Activated CD8-positive, alpha-beta T cell treated with anti-CD3 and anti-CD28 coated beads for 36 hours (primary cell): ENCODE measurements around the gene RPL36. TPM values are rescaled to one million over a fixed set of nuclear protein-coding genes. Genes with fewer than 3 reads are reported as not detected.

Source experiments
- ATAC-seq: fragments of 200-7000 bp; cut with Tn5 transposase; one replicate; pipeline ENCODE4 v1.10.0; 2021; ENCODE audit warnings: mild to moderate bottlenecking, moderate library complexity
- CTCF ChIA-PET: fragments of 350-600 bp; sonication (Branson Sonifier 250); formaldehyde crosslinking; loops from one replicate; lab custom pipeline; 2021; ENCODE audit warnings: antibody characterized with exemption; lab: Charles Lee
- POLR2A ChIA-PET: fragments of 350-600 bp; sonication (Branson Sonifier 250); formaldehyde crosslinking; loops from one replicate; lab custom pipeline; 2021; ENCODE audit warnings: antibody characterized with exemption; lab: Charles Lee
- DNase-seq: peaks from one replicate; pipeline ENCODE4 v3.0.0-alpha.2; 2020
- H3K27ac Mint-ChIP-seq: one replicate; pipeline ENCODE4 v1.8.0; 2021; ENCODE audit warnings: mild to moderate bottlenecking, mixed read lengths
- H3K27me3 Mint-ChIP-seq: one replicate; pipeline ENCODE4 v1.8.0; 2021; ENCODE audit warnings: mixed read lengths
- H3K36me3 Mint-ChIP-seq: one replicate; pipeline ENCODE4 v1.8.0; 2021; ENCODE audit warnings: low read depth, mixed read lengths
- H3K4me1 Mint-ChIP-seq: one replicate; pipeline ENCODE4 v1.8.0; 2021; ENCODE audit warnings: low read depth, mixed read lengths
- H3K4me3 Mint-ChIP-seq: one replicate; pipeline ENCODE4 v1.8.0; 2021; ENCODE audit warnings: mild to moderate bottlenecking, moderate library complexity, mixed read lengths
- H3K9me3 Mint-ChIP-seq: one replicate; pipeline ENCODE4 v1.8.0; 2021; ENCODE audit warnings: mixed read lengths
- intact Hi-C: fragments of 100-400 bp; cut with micrococcal nuclease; formaldehyde crosslinking; loops from one replicate; pipeline ENCODE4 v1.10.0; 2022
- total RNA-seq, 2 experiments: library from RNA; stranded (reverse); gene quantifications; one replicate each; pipeline ENCODE4 v1.2.3, GENCODE V29; 2021
- TF ChIP-seq, protein P1 (sequence below): fragments of 200-600 bp; IDR thresholded peaks from one replicate; pipeline ENCODE4 v1.8.0; 2022; ENCODE audit warnings: antibody characterized with exemption, mild to moderate bottlenecking

The RPL36 gene
- total RNA-seq, 2 experiments from 2014 or later, result 1,711 to 1,715 TPM

DNA sequence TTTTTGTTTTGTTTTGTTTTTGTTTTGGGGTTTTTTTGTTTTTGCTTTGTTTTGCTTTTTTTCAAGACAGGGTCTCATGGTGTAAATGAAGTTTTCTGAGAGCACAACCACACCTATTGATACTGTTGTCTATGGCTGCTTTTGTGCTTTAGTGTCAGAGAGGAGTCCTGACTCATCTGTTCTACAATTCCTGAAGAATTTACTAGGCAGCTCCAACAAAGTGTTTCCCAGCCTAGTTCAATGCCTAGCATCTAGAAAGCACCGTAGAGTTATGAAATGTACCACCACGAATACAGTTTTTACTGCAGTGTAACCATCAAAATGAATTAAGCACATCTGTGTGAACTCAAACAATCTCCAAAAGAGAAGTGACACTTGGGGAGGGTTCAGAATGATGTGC, 46.1 kb upstream of the RPL36 start:
- H3K27me3 Mint-ChIP-seq, result no peaks in the 10 kb centered on the region
- intact Hi-C loops, result no loop called here
- ChIA-PET CTCF (no interaction called here), POLR2A (interaction anchor here (1.2 kb wide), 1 partner anchor 11 kb away, joined by 3 read pairs; no protein-coding TSS in a partner anchor)
- peaks cover 53% of the 10 kb centered on the region for H3K36me3 Mint-ChIP-seq
- peak overlapping the region; percentile 70 for H3K27ac Mint-ChIP-seq
- DNase-seq, result no peak
- no peak overlapping the region for H3K4me3 Mint-ChIP-seq
- no peaks in the 10 kb centered on the region for H3K9me3 Mint-ChIP-seq
- H3K4me1 Mint-ChIP-seq, result peaks cover 25% of the 10 kb centered on the region
- TF ChIP-seq, protein P1, sequence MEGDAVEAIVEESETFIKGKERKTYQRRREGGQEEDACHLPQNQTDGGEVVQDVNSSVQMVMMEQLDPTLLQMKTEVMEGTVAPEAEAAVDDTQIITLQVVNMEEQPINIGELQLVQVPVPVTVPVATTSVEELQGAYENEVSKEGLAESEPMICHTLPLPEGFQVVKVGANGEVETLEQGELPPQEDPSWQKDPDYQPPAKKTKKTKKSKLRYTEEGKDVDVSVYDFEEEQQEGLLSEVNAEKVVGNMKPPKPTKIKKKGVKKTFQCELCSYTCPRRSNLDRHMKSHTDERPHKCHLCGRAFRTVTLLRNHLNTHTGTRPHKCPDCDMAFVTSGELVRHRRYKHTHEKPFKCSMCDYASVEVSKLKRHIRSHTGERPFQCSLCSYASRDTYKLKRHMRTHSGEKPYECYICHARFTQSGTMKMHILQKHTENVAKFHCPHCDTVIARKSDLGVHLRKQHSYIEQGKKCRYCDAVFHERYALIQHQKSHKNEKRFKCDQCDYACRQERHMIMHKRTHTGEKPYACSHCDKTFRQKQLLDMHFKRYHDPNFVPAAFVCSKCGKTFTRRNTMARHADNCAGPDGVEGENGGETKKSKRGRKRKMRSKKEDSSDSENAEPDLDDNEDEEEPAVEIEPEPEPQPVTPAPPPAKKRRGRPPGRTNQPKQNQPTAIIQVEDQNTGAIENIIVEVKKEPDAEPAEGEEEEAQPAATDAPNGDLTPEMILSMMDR, result no peak
- ATAC-seq, result no peak

DNA sequence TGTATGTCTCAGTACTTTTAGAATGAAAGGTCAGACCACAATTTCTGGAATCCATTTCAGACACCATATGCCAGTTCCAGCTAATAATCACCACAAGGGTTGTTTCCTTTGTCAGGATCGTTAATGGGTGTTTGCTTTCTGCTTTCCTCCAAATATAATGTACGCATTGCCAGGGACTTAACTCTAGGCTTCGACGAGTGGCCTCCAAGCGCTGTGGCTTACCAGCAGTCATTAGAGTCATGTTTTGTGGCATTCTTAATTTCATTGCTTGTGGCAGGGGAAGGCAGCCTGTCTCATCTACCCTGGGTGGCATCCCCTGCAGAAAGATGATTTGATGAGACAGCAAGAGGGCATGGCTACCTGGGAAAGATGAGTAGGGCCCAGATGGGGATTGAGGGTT, 44.7 kb upstream of the RPL36 start:
- no peak for ATAC-seq
- H3K36me3 Mint-ChIP-seq, result peaks cover 58% of the 10 kb centered on the region
- intact Hi-C loops, result no loop called here
- peak overlapping the region; percentile 23 for H3K27ac Mint-ChIP-seq
- no peaks in the 10 kb centered on the region for H3K9me3 Mint-ChIP-seq
- POLR2A ChIA-PET, result interaction anchor here (0.8 to 1.6 kb wide), 2 partner anchors 10 to 19 kb away, joined by 3 read pairs; no protein-coding TSS in a partner anchor
- H3K27me3 Mint-ChIP-seq, result no peaks in the 10 kb centered on the region
- CTCF ChIA-PET, result interaction anchor here (0.7 to 1.0 kb wide), 2 partner anchors 12 to 44 kb away, joined by 3 read pairs; no protein-coding TSS in a partner anchor
- TF ChIP-seq, protein P1, result no peak
- H3K4me3 Mint-ChIP-seq, result no peak overlapping the region
- peaks cover 23% of the 10 kb centered on the region for H3K4me1 Mint-ChIP-seq
- no peak for DNase-seq

DNA sequence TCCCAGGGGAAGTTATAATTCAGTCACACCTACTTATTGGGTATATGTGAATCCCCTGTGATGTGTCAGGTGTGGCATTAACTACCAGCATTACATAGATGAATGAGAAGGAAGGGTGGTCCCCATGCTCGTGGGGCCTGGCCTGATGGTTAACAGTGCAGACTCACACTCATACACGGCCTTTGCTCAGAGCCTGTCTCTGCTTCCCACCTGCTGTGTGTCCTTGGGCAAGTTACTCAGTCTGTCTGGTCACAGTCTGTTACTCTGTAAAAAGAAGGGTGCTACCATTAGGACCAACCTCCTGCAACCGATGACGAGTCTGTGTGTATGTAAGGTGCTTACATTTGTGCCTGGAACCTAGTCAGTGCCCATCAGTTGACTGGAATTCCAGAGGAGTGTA, 43.4 kb upstream of the RPL36 start:
- peaks cover 63% of the 10 kb centered on the region for H3K36me3 Mint-ChIP-seq
- ChIA-PET POLR2A (interaction anchor here (1.2 to 1.6 kb wide), 2 partner anchors 9 to 45 kb away, joined by 3 read pairs; no protein-coding TSS in a partner anchor), CTCF (no interaction called here)
- intact Hi-C loops, result no loop called here
- TF ChIP-seq, protein P1, result no peak
- no peaks in the 10 kb centered on the region for H3K27me3 Mint-ChIP-seq
- no peak overlapping the region for H3K4me3 Mint-ChIP-seq
- DNase-seq (no peak), ATAC-seq (no peak)
- peaks cover 18% of the 10 kb centered on the region for H3K4me1 Mint-ChIP-seq
- H3K27ac Mint-ChIP-seq, result peak overlapping the region; percentile 12
- no peaks in the 10 kb centered on the region for H3K9me3 Mint-ChIP-seq

DNA sequence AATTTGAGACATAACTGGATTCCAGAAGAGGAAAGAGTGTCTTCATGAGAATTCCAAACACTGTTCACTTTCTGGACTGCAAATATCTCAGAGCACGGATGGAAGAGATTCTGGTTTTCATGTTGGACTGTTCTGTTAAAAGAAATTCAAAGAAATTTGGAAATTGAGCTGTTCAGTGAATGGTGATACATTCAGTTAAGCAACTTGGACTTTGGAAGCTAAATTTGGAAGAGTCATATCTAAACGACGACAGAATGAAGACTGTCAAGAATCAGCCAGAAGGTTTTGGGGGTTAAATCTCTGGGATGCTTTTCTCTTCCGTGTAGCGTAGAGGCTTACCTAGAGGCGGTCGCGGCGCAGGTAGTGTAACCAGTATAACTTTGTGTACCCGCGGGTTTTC, 41.6 kb upstream of the RPL36 start:
- Mint-ChIP-seq H3K27me3 (no peaks in the 10 kb centered on the region), H3K36me3 (peaks cover 62% of the 10 kb centered on the region), H3K27ac (no peak overlapping the region), H3K4me3 (no peak overlapping the region), H3K9me3 (no peaks in the 10 kb centered on the region), H3K4me1 (peaks cover 12% of the 10 kb centered on the region)
- TF ChIP-seq, protein P1, result no peak
- DNase-seq (no peak), ATAC-seq (no peak)
- ChIA-PET POLR2A (interaction anchor here (0.7 kb wide), 1 partner anchor 17 kb away, joined by 3 read pairs; no protein-coding TSS in a partner anchor), CTCF (no interaction called here)
- intact Hi-C loops, result no loop called here

DNA sequence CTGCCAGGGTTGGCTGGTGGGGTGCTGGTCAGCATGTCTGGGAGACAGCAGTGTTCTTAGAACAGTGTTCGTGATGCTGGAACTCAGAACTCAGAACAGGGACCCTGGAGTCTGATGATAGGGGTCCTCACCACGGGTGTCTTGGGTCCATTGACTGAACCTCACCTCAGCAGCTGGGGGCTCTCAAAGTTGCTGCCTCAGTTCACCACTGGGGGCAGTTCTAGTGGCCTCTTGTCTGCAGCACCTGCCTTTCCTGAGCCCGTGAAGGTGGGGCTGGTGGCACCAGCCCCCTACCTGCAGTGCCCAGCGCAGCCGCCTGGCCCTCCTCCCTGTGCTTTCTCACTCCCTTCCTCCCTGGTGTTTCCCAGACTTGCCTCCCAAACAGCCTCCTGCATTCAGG, 38.7 kb upstream of the RPL36 start:
- intact Hi-C loops, result no loop called here

More for the DNA sequence above, 38.7 kb upstream of the RPL36 start:
- ChIA-PET POLR2A (no interaction called here), CTCF (interaction anchor here (0.7 kb wide), 1 partner anchor 14 kb away, joined by 3 read pairs; no protein-coding TSS in a partner anchor)
- no peaks in the 10 kb centered on the region for H3K27me3 Mint-ChIP-seq
- TF ChIP-seq, protein P1, result no peak
- no peaks in the 10 kb centered on the region for H3K9me3 Mint-ChIP-seq
- ATAC-seq (no peak), DNase-seq (no peak)
- H3K4me1 Mint-ChIP-seq, result no peaks in the 10 kb centered on the region
- H3K36me3 Mint-ChIP-seq, result peaks cover 70% of the 10 kb centered on the region
- H3K4me3 Mint-ChIP-seq, result no peak overlapping the region
- no peak overlapping the region for H3K27ac Mint-ChIP-seq
